ENCODE data around the gene RTP3.

Gene RTP3

GRCh38 chr3:46463868-46464241 is 33.9 kb upstream of the RTP3 start:
- Histone ChIP-seq H3K9ac (no peak overlapping the region), H3K4me2 (no peak overlapping the region), H2AFZ (ENCODE audit: low read depth) (no peak overlapping the region), H3K27ac (no peak overlapping the region), H4K20me1 (ENCODE audit: insufficient read depth) (no peaks in the 10 kb centered on the region), H3K79me2 (ENCODE audit: insufficient read depth, low read depth) (no peaks in the 10 kb centered on the region), H3K4me3 (IDR thresholded peaks at IDR 0.05; ENCODE audit: insufficient read depth, low read depth, low read length) (no peak overlapping the region), H3K4me1 (ENCODE audit: low read depth, poor library complexity, severe bottlenecking) (no peaks in the 10 kb centered on the region), H3K27me3 (ENCODE audit: insufficient read depth, low read depth) (no peaks in the 10 kb centered on the region), H3K36me3 (ENCODE audit: insufficient read depth) (no peaks in the 10 kb centered on the region)
- TF ChIP-seq, protein P1, sequence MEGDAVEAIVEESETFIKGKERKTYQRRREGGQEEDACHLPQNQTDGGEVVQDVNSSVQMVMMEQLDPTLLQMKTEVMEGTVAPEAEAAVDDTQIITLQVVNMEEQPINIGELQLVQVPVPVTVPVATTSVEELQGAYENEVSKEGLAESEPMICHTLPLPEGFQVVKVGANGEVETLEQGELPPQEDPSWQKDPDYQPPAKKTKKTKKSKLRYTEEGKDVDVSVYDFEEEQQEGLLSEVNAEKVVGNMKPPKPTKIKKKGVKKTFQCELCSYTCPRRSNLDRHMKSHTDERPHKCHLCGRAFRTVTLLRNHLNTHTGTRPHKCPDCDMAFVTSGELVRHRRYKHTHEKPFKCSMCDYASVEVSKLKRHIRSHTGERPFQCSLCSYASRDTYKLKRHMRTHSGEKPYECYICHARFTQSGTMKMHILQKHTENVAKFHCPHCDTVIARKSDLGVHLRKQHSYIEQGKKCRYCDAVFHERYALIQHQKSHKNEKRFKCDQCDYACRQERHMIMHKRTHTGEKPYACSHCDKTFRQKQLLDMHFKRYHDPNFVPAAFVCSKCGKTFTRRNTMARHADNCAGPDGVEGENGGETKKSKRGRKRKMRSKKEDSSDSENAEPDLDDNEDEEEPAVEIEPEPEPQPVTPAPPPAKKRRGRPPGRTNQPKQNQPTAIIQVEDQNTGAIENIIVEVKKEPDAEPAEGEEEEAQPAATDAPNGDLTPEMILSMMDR (conservative IDR thresholded peaks at IDR 0.05; ENCODE audit: low read depth, low read length) = no peak

DNA sequence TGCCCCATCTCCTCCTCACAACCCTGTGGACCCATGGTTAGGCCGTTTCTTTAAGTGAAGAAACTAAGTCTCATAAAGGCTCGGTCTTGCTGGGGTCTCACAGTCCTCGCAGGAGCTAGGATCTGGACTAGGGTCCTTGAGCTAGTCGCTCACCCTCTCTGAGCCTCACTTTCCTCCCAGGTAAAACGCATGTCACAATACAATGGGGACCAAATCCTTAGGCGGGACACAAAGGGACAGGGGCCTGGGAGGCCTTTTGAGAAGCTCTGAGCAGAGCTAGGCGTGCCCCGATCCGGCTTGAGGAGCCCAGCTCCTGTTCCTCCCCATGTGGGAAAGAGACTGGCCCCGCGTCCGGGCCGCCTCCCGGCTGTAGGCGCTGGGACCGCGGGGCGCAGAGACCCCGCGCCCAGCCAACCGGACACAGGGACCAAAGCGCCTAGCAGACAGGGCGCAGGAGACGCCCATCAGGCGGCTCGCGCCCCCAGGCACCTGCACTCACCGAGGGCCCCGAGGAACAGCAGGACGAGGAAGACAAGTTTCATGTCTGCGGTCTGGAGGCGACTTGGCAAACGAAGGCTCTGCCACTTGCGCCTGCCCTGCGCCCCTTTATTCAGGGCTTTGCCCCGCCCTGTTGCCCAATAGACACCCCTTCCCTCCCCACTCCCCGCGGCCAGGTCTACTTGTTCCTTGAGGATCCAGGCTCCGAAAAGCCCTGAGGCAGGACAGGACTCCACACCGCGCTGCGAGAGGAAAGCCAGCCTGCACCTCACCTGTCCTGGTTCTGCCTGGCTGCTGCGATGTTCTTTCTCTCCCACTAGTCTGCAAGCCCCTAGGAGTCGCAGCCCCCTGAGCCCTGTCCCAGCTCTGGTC is 33.2 kb upstream of the RTP3 start, which contains the start of gene LTF:
LTF (minus strand) TSS at position 580 of the 870 bp plus-strand sequence; CDS start at position 542, 38 bp downstream.
- Histone ChIP-seq H3K4me3 (IDR thresholded peaks at IDR 0.05; ENCODE audit: insufficient read depth, low read depth, low read length) (no peak within 1 kb of the TSS), H3K79me2 (ENCODE audit: insufficient read depth, low read depth) (no peaks in the 10 kb centered on the region), H2AFZ (ENCODE audit: low read depth) (no peak within 1 kb of the TSS), H3K9ac (no peak within 1 kb of the TSS), H3K36me3 (ENCODE audit: insufficient read depth) (no peaks in the 10 kb centered on the region), H3K27ac (no peak within 1 kb of the TSS), H3K27me3 (ENCODE audit: insufficient read depth, low read depth) (no peaks in the 10 kb centered on the region), H3K4me1 (ENCODE audit: low read depth, poor library complexity, severe bottlenecking) (no peaks in the 10 kb centered on the region), H4K20me1 (ENCODE audit: insufficient read depth) (no peaks in the 10 kb centered on the region), H3K4me2 (no peak within 1 kb of the TSS)
- TF ChIP-seq, protein P1 (conservative IDR thresholded peaks at IDR 0.05; ENCODE audit: low read depth, low read length) = no peak

- no peaks in the 10 kb centered on the region for H3K4me1 ChIP-seq (ENCODE audit: low read depth, poor library complexity, severe bottlenecking)
- H2AFZ ChIP-seq (ENCODE audit: low read depth) = no peak overlapping the region
Observed at GRCh38 chr3:46465196-46465520, 32.6 kb upstream of the RTP3 start.

DNA sequence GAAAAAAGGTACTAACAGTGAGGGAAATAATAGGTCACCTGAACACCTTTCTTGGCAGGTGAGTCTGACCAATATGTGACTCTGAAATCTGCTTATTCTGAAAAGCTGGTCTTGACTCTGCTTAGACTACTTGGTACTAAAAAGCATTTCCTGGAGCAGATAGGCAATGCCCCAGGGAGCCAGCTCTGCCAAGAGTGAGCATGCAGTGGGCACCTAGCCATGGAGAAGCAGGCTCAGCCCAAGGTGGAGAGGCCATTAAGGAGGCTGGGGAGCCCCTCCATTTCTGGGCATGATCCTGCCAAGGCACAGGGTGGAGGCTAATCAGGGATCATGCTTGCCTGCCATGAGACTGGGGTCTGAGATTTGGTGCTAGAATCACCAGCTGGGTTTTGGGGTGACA is 31.5 kb upstream of the RTP3 start:
- TF ChIP-seq, protein P1 (conservative IDR thresholded peaks at IDR 0.05; ENCODE audit: low read depth, low read length) = no peak
- H3K9ac ChIP-seq = no peak overlapping the region
- H3K79me2 ChIP-seq (ENCODE audit: insufficient read depth, low read depth) = no peaks in the 10 kb centered on the region
- H3K4me1 ChIP-seq (ENCODE audit: low read depth, poor library complexity, severe bottlenecking) = no peaks in the 10 kb centered on the region
- H3K4me2 ChIP-seq = no peak overlapping the region
- H3K4me3 ChIP-seq (IDR thresholded peaks at IDR 0.05; ENCODE audit: insufficient read depth, low read depth, low read length) = no peak overlapping the region
- H4K20me1 ChIP-seq (ENCODE audit: insufficient read depth) = no peaks in the 10 kb centered on the region
- no peak overlapping the region for H3K27ac ChIP-seq
- no peaks in the 10 kb centered on the region for H3K27me3 ChIP-seq (ENCODE audit: insufficient read depth, low read depth)
- H2AFZ ChIP-seq (ENCODE audit: low read depth) = no peak overlapping the region
- H3K36me3 ChIP-seq (ENCODE audit: insufficient read depth) = no peaks in the 10 kb centered on the region

More at GRCh38 chr3:46465196-46465520, 32.6 kb upstream of the RTP3 start:
- no peak overlapping the region for H3K4me3 ChIP-seq (IDR thresholded peaks at IDR 0.05; ENCODE audit: insufficient read depth, low read depth, low read length)
- H4K20me1 ChIP-seq (ENCODE audit: insufficient read depth) = no peaks in the 10 kb centered on the region
- H3K27ac ChIP-seq = no peak overlapping the region
- no peak overlapping the region for H3K9ac ChIP-seq
- no peak overlapping the region for H3K4me2 ChIP-seq
- TF ChIP-seq, protein P1 (conservative IDR thresholded peaks at IDR 0.05; ENCODE audit: low read depth, low read length) = no peak
- no peaks in the 10 kb centered on the region for H3K36me3 ChIP-seq (ENCODE audit: insufficient read depth)
- H3K79me2 ChIP-seq (ENCODE audit: insufficient read depth, low read depth) = no peaks in the 10 kb centered on the region
- H3K27me3 ChIP-seq (ENCODE audit: insufficient read depth, low read depth) = no peaks in the 10 kb centered on the region

Measured in KMS-11 (cell line).